GM04504 (cell line): Measurements from ENCODE around the gene SLC25A2.

Experiments
- DNase-seq: peaks from one replicate; pipeline ENCODE4 v3.0.0-alpha.2; 2012; ENCODE audit warnings: low read depth

The SLC25A2 gene

GRCh38 chr5:141313711-141314110 lies 9.9 kb upstream of the SLC25A2 start:
- DNase-seq, result no peak

GRCh38 chr5:141306630-141307029 lies 2.8 kb upstream of the SLC25A2 start:
- DNase-seq, result no peak

- no peak for DNase-seq
Measured at GRCh38 chr5:141298376-141298775, 5.5 kb downstream of the SLC25A2 start.

GRCh38 chr5:141272906-141273305 lies 30.9 kb downstream of the SLC25A2 start:
- no peak for DNase-seq

GRCh38 chr5:141269195-141269594 lies 34.7 kb downstream of the SLC25A2 start:
- DNase-seq, result no peak

GRCh38 chr5:141261238-141261546 lies 42.7 kb downstream of the SLC25A2 start:
- no peak for DNase-seq

- no peak for DNase-seq
Measured at GRCh38 chr5:141260458-141261237, 43.2 kb downstream of the SLC25A2 start.

- no peak for DNase-seq
Measured at GRCh38 chr5:141258948-141259347, 44.9 kb downstream of the SLC25A2 start.

- DNase-seq, result no peak
Measured at GRCh38 chr5:141258464-141258863, 45.4 kb downstream of the SLC25A2 start.
